Mucosa of stomach (tissue), 1 donor: ENCODE results near the gene MCFD2.
A peak's percentile ranks its signal among the peaks of the same experiment; 100 is the strongest.

Source experiments
- H3K27me3 ChIP-seq: one replicate; pipeline ENCODE4 v1.7.0; 2013; ENCODE audit warnings: mild to moderate bottlenecking, low read length; ENCODE audit not compliant: control insufficient read depth, insufficient read depth
- H3K36me3 ChIP-seq: one replicate; pipeline ENCODE4 v1.7.0; 2013; ENCODE audit warnings: low read length; ENCODE audit not compliant: control insufficient read depth, insufficient read depth
- H3K4me1 ChIP-seq: one replicate; pipeline ENCODE4 v1.7.0; 2013; ENCODE audit warnings: mild to moderate bottlenecking, low read length; ENCODE audit not compliant: control insufficient read depth, insufficient read depth
- H3K4me3 ChIP-seq: one replicate; pipeline ENCODE4 v1.7.0; 2013; ENCODE audit warnings: low read length
- H3K9ac ChIP-seq: one replicate; pipeline ENCODE4 v1.7.0; 2013; ENCODE audit warnings: mild to moderate bottlenecking, low read length, moderate library complexity
- H3K9me3 ChIP-seq: one replicate; pipeline ENCODE4 v1.7.0; 2013; ENCODE audit warnings: mild to moderate bottlenecking, low read length, moderate library complexity; ENCODE audit not compliant: control insufficient read depth
- donor health status: Pancreatic carcinoma.

Gene MCFD2

GRCh38 chr2:46929612-46930011 is 14.0 kb upstream of the MCFD2 start:
- no peaks in the 10 kb centered on the region for H3K36me3 ChIP-seq
- H3K4me3 ChIP-seq, result no peak overlapping the region
- H3K9ac ChIP-seq, result no peak overlapping the region
- H3K4me1 ChIP-seq, result no peaks in the 10 kb centered on the region
- H3K9me3 ChIP-seq, result no peaks in the 10 kb centered on the region
- no peaks in the 10 kb centered on the region for H3K27me3 ChIP-seq

GRCh38 chr2:46926863-46927262 is 11.3 kb upstream of the MCFD2 start:
- Histone ChIP-seq H3K27me3 (no peaks in the 10 kb centered on the region), H3K9me3 (no peaks in the 10 kb centered on the region), H3K4me1 (no peaks in the 10 kb centered on the region), H3K36me3 (no peaks in the 10 kb centered on the region), H3K9ac (no peak overlapping the region), H3K4me3 (no peak overlapping the region)

GRCh38 chr2:46925474-46926351 is 10.1 kb upstream of the MCFD2 start:
- Histone ChIP-seq H3K27me3 (no peaks in the 10 kb centered on the region), H3K9me3 (no peaks in the 10 kb centered on the region), H3K4me1 (no peaks in the 10 kb centered on the region), H3K9ac (no peak overlapping the region), H3K36me3 (no peaks in the 10 kb centered on the region), H3K4me3 (no peak overlapping the region)

GRCh38 chr2:46924608-46925007 is 9.0 kb upstream of the MCFD2 start:
- Histone ChIP-seq H3K9ac (no peak overlapping the region), H3K36me3 (no peaks in the 10 kb centered on the region), H3K9me3 (no peaks in the 10 kb centered on the region), H3K4me3 (no peak overlapping the region), H3K4me1 (no peaks in the 10 kb centered on the region), H3K27me3 (no peaks in the 10 kb centered on the region)

GRCh38 chr2:46924038-46924437 is 8.4 kb upstream of the MCFD2 start:
- Histone ChIP-seq H3K4me3 (no peak overlapping the region), H3K27me3 (no peaks in the 10 kb centered on the region), H3K36me3 (no peaks in the 10 kb centered on the region), H3K4me1 (no peaks in the 10 kb centered on the region), H3K9ac (no peak overlapping the region), H3K9me3 (no peaks in the 10 kb centered on the region)

- H3K9ac ChIP-seq, result no peak overlapping the region
- no peaks in the 10 kb centered on the region for H3K36me3 ChIP-seq
- H3K9me3 ChIP-seq, result no peaks in the 10 kb centered on the region
- H3K4me1 ChIP-seq, result peaks cover 3% of the 10 kb centered on the region
- no peaks in the 10 kb centered on the region for H3K27me3 ChIP-seq
- no peak overlapping the region for H3K4me3 ChIP-seq
Observed at GRCh38 chr2:46923041-46923528, 7.5 kb upstream of the MCFD2 start.

- H3K9ac ChIP-seq, result no peak overlapping the region
- no peaks in the 10 kb centered on the region for H3K27me3 ChIP-seq
- no peaks in the 10 kb centered on the region for H3K9me3 ChIP-seq
- H3K4me3 ChIP-seq, result no peak overlapping the region
- no peaks in the 10 kb centered on the region for H3K36me3 ChIP-seq
- H3K4me1 ChIP-seq, result peaks cover 3% of the 10 kb centered on the region
Observed at GRCh38 chr2:46922606-46923005, 7.0 kb upstream of the MCFD2 start.

- no peaks in the 10 kb centered on the region for H3K36me3 ChIP-seq
- peaks cover 3% of the 10 kb centered on the region for H3K4me1 ChIP-seq
- H3K27me3 ChIP-seq, result no peaks in the 10 kb centered on the region
- no peaks in the 10 kb centered on the region for H3K9me3 ChIP-seq
- H3K4me3 ChIP-seq, result no peak overlapping the region
- no peak overlapping the region for H3K9ac ChIP-seq
Observed at GRCh38 chr2:46921676-46922448, 6.3 kb upstream of the MCFD2 start.

- no peak overlapping the region for H3K4me3 ChIP-seq
- H3K9ac ChIP-seq, result no peak overlapping the region
- no peaks in the 10 kb centered on the region for H3K36me3 ChIP-seq
- peaks cover 21% of the 10 kb centered on the region for H3K4me1 ChIP-seq
- no peaks in the 10 kb centered on the region for H3K27me3 ChIP-seq
- no peaks in the 10 kb centered on the region for H3K9me3 ChIP-seq
Observed at GRCh38 chr2:46917628-46918027, 2.0 kb upstream of the MCFD2 start.

- H3K4me1 ChIP-seq, result peaks cover 21% of the 10 kb centered on the region
- no peaks in the 10 kb centered on the region for H3K9me3 ChIP-seq
- H3K36me3 ChIP-seq, result no peaks in the 10 kb centered on the region
- H3K27me3 ChIP-seq, result no peaks in the 10 kb centered on the region
- peak overlapping the region; percentile 85 for H3K9ac ChIP-seq
- H3K4me3 ChIP-seq, result peak overlapping the region; percentile 73
Observed at GRCh38 chr2:46915811-46916630, 415 bp upstream of the MCFD2 start.

- H3K4me1 ChIP-seq, result peaks cover 27% of the 10 kb centered on the region
- H3K36me3 ChIP-seq, result no peaks in the 10 kb centered on the region
Observed at GRCh38 chr2:46914578-46915230, 902 bp downstream of the MCFD2 start.

More at GRCh38 chr2:46914578-46915230, 902 bp downstream of the MCFD2 start:
- no peaks in the 10 kb centered on the region for H3K27me3 ChIP-seq
- H3K9me3 ChIP-seq, result no peaks in the 10 kb centered on the region
- H3K4me3 ChIP-seq, result peak overlapping the region; percentile 73
- peak overlapping the region; percentile 85 for H3K9ac ChIP-seq
